Measurements from ENCODE around the gene ZBTB17. TPM values are rescaled to one million over a fixed set of nuclear protein-coding genes. Genes with fewer than 3 reads are reported as not detected.

Gene ZBTB17
- total and polyA plus RNA-seq, 9 of the 15 experiments (the other 6 are each of a cell fraction or from before 2014, with no cell fraction given) = 1.1 to 53.4 (median 29.6) TPM

GRCh38 chr1:15975358-15975804 lies 520 bp downstream of the ZBTB17 start:
- no TSS peak for BruUV-seq (replicated peaks)
- peaks cover 37% of the 10 kb centered on the region for H3K79me2 ChIP-seq (ENCODE audit: control insufficient read depth, insufficient read depth, low read length)
- H3K4me3 ChIP-seq = peak overlapping the region; percentile 82
- ChIA-PET CTCF (ENCODE audit: low intra/inter-chr PET ratio) (no interaction called here), POLR2A (interaction anchor here (0.5 to 1.5 kb wide), 12 partner anchors 11 to 1808 kb away, joined by 3 to 5 read pairs (median 4); no protein-coding TSS in a partner anchor)
- peak overlapping the region; percentile 73 to 94 for H3K9ac ChIP-seq (ENCODE audit: insufficient read depth in 1 of 2, low read depth in 2 of 2, low read length in 2 of 2)
- in situ Hi-C loops (cut with MboI) = no loop called here
- peak; percentile 90 to 94 (median 92) for DNase-seq (ENCODE audit: extremely low read depth in 1 of 4, low spot score in 3 of 4)
- H3K27ac ChIP-seq (ENCODE audit: extremely low read depth, low read depth, low read length) = peak overlapping the region; percentile 78
- FAIRE-seq = peak; percentile 46
- H3K36me3 ChIP-seq (ENCODE audit: control insufficient read depth, insufficient read depth, low read length) = peaks cover 26% of the 10 kb centered on the region
- H2AFZ ChIP-seq (ENCODE audit: low read depth, low read length) = peak overlapping the region; percentile 58
- no peaks in the 10 kb centered on the region for H3K9me1 ChIP-seq (ENCODE audit: control insufficient read depth, insufficient read depth, low read length)
- H3K27me3 ChIP-seq (ENCODE audit: control insufficient read depth in 2 of 2, insufficient read depth in 2 of 2, low read length in 2 of 2) = no peaks in the 10 kb centered on the region
- peak overlapping the region; percentile 88 for H3K4me2 ChIP-seq (ENCODE audit: insufficient read depth, low read length)
- under 1% methylated on average over 27 of the region's 47 CpGs for WGBS (ENCODE audit: insufficient coverage, low coverage, missing lambda C conversion rate)
- peak; percentile 97 for ATAC-seq
- no peaks in the 10 kb centered on the region for H3K9me3 ChIP-seq (replicated peaks; ENCODE audit: control insufficient read depth, insufficient read depth, low read depth, low read length)
- no peaks in the 10 kb centered on the region for H4K20me1 ChIP-seq (replicated peaks; ENCODE audit: control insufficient read depth, insufficient read depth, low read length)
- peaks cover 11 to 14% of the 10 kb centered on the region in 2 experiments; a peak in 4 of 5 replicates for H3K4me1 ChIP-seq (replicated peaks in 1 of 2; ENCODE audit: control insufficient read depth in 2 of 2, insufficient read depth in 2 of 2, low read length in 2 of 2)
- intact Hi-C loops (cut with micrococcal nuclease) = no loop called here
- peak; percentile 31 for TF ChIP-seq TAF1 (IDR thresholded peaks at IDR 0.05; ENCODE audit: control insufficient read depth, extremely low read depth, insufficient read depth, low read length, severe bottlenecking)
- TF ChIP-seq ETS1 (conservative IDR thresholded peaks at IDR 0.05; ENCODE audit: control insufficient read depth, low read depth, low read length) = no peak; the same call in 1 of the 2 replicates
- no peak for TF ChIP-seq GABPA (tag; conservative IDR thresholded peaks at IDR 0.05; ENCODE audit: low read depth)
- TF ChIP-seq SIN3B (IDR thresholded peaks at IDR 0.05; ENCODE audit: low read depth) = no peak
- peak; percentile 22; the same call in 1 of the 2 replicates for TF ChIP-seq PHF8 (IDR thresholded peaks at IDR 0.05; ENCODE audit: borderline replicate concordance, low read length)
- peak; percentile 44 to 72; a peak in 2 of 4 replicates for TF ChIP-seq MAZ (CRISPR knock-in tag; conservative IDR thresholded peaks at IDR 0.05 in 1 of 2, IDR thresholded peaks at IDR 0.05 in 1 of 2)
- TF ChIP-seq, protein P1, sequence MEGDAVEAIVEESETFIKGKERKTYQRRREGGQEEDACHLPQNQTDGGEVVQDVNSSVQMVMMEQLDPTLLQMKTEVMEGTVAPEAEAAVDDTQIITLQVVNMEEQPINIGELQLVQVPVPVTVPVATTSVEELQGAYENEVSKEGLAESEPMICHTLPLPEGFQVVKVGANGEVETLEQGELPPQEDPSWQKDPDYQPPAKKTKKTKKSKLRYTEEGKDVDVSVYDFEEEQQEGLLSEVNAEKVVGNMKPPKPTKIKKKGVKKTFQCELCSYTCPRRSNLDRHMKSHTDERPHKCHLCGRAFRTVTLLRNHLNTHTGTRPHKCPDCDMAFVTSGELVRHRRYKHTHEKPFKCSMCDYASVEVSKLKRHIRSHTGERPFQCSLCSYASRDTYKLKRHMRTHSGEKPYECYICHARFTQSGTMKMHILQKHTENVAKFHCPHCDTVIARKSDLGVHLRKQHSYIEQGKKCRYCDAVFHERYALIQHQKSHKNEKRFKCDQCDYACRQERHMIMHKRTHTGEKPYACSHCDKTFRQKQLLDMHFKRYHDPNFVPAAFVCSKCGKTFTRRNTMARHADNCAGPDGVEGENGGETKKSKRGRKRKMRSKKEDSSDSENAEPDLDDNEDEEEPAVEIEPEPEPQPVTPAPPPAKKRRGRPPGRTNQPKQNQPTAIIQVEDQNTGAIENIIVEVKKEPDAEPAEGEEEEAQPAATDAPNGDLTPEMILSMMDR (IDR thresholded peaks at IDR 0.05 in 2 of 3, conservative IDR thresholded peaks at IDR 0.05 in 1 of 3; ENCODE audit: insufficient read depth in 2 of 3, low read depth in 1 of 3, low read length in 3 of 3) = peak; percentile 41 to 77 (median 49); a peak in 5 of 6 replicates
- TF ChIP-seq NEUROD1 (IDR thresholded peaks at IDR 0.05; ENCODE audit: borderline replicate concordance, low read depth, low read length, partially characterized antibody) = peak; percentile 2
- TF ChIP-seq POLR2G (IDR thresholded peaks at IDR 0.05; ENCODE audit: low read depth, low read length) = peak; percentile 75
- TF ChIP-seq JUN (IDR thresholded peaks at IDR 0.05; ENCODE audit: borderline replicate concordance, low read depth, low read length) = no peak
- no peak for TF ChIP-seq JUN (CRISPR knock-in tag; IDR thresholded peaks at IDR 0.05; ENCODE audit: borderline replicate concordance)
- TF ChIP-seq NR3C1 (CRISPR knock-in tag; IDR thresholded peaks at IDR 0.05) = 0 out of 2 replicates have a peak, but pooled peaks have one; percentile 62
- TF ChIP-seq ZBTB7A (IDR thresholded peaks at IDR 0.05; ENCODE audit: borderline replicate concordance, control insufficient read depth, low read depth, low read length) = peak; percentile 97
- TF ChIP-seq, protein P2, sequence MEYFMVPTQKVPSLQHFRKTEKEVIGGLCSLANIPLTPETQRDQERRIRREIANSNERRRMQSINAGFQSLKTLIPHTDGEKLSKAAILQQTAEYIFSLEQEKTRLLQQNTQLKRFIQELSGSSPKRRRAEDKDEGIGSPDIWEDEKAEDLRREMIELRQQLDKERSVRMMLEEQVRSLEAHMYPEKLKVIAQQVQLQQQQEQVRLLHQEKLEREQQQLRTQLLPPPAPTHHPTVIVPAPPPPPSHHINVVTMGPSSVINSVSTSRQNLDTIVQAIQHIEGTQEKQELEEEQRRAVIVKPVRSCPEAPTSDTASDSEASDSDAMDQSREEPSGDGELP (CRISPR knock-in tag; IDR thresholded peaks at IDR 0.05; ENCODE audit: borderline replicate concordance) = peak; percentile 88; the same call in 1 of the 2 replicates
- peak; percentile 23 for TF ChIP-seq MAX (CRISPR knock-in tag; IDR thresholded peaks at IDR 0.05)

All from K562 (cell line).